ENCODE results near the gene TMEM165. TPM values are rescaled to one million over a fixed set of nuclear protein-coding genes. Genes with fewer than 3 reads are reported as not detected.
A peak's percentile ranks its signal among the peaks of the same experiment; 100 is the strongest.

Gene TMEM165, protein sequence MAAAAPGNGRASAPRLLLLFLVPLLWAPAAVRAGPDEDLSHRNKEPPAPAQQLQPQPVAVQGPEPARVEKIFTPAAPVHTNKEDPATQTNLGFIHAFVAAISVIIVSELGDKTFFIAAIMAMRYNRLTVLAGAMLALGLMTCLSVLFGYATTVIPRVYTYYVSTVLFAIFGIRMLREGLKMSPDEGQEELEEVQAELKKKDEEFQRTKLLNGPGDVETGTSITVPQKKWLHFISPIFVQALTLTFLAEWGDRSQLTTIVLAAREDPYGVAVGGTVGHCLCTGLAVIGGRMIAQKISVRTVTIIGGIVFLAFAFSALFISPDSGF
- total RNA-seq, result 110 and 113 TPM in 2 replicates
- 50.9 TPM for total RNA-seq (2013)
- 26.3 and 44.6 TPM in 2 replicates for polyA plus RNA-seq
- 51.8 and 56.4 TPM in 2 replicates for polyA minus RNA-seq

DNA sequence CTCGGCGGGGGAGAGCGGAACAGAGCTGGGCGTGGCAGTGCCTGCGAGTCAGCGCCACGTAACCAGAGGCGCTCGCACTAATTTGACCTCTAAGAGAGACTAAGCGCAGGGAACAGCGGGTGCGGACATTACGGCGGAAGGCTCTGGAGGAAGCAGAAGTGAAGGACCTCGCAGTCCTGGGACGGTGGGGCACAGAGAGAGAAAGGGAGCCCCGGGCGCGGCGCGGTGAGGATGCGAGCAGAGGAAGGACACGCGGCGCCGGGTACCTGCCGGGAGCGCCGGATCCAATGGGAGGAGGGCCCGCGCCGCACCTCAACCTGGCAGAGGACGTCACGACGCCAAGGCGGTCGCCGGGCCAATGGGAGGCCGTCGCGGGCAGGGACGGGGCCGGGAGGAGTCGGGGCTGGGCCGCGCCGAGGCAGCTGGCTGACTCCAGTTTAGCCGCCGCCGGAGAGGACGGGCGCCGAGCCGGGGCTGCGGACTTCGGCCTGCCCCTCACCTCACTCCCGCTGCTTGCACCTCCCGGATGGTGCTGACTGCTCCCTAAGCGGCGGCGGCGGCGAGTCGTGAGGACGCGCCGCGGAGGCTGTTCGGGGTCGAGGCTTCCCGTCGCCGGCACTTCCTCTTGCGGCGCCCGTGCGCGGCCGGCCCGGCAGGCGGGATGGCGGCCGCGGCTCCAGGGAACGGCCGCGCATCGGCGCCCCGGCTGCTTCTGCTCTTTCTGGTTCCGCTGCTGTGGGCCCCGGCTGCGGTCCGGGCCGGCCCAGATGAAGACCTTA is at the start of gene TMEM165:
Gene TMEM165 (plus strand): TSS at position 429 of the 779 bp plus-strand sequence. CDS start 233 bp downstream, at position 662.
- Histone ChIP-seq H3K9me3 (ENCODE audit: control extremely low read depth in 1 of 3, control insufficient read depth in 2 of 3, insufficient read depth in 1 of 3, low read length in 2 of 3) (no peaks in the 10 kb centered on the region), H4K20me1 (ENCODE audit: control insufficient read depth, insufficient read depth, low read length, poor library complexity, severe bottlenecking) (peaks cover 38% of the 10 kb centered on the region), H3K27ac (ENCODE audit: low read length in 2 of 2) (peak within 1 kb of the TSS; percentile 91 to 93), H3K4me3 (ENCODE audit: control extremely low read depth in 1 of 5, extremely low read depth in 1 of 5, insufficient read depth in 1 of 5, low read depth in 2 of 5, low read length in 4 of 5) (peak within 1 kb of the TSS; percentile 67 to 94 (median 77)), H2AFZ (ENCODE audit: insufficient read depth, low read depth, low read length, poor library complexity, severe bottlenecking) (peak within 1 kb of the TSS; percentile 77), H3K79me2 (ENCODE audit: control insufficient read depth, insufficient read depth, low read length) (peaks cover 44% of the 10 kb centered on the region), H3K36me3 (replicated peaks in 1 of 2; ENCODE audit: control extremely low read depth in 1 of 2, control insufficient read depth in 1 of 2, extremely low read depth in 1 of 2, insufficient read depth in 2 of 2, low read length in 1 of 2) (peaks cover 0 to 3% of the 10 kb centered on the region in 2 experiments), H3K27me3 (replicated peaks in 1 of 4; ENCODE audit: control extremely low read depth in 1 of 4, control insufficient read depth in 3 of 4, insufficient read depth in 4 of 4, low read length in 3 of 4) (no peaks in the 10 kb centered on the region), H3K4me1 (ENCODE audit: control insufficient read depth in 2 of 2, insufficient read depth in 2 of 2, low read length in 2 of 2) (peaks cover 28 to 33% of the 10 kb centered on the region in 2 donors), H3K4me2 (replicated peaks; ENCODE audit: low read depth, low read length, poor library complexity, severe bottlenecking) (peak within 1 kb of the TSS; percentile 87), H3K9ac (ENCODE audit: low read length) (peak within 1 kb of the TSS; percentile 76)
- ATAC-seq (ENCODE audit: low read depth), result peak; percentile 91
- CTCF ChIA-PET, result interaction anchor here (0.6 to 3.7 kb wide), 8 partner anchors 14 to 1582 kb away, joined by 3 to 29 read pairs (median 4); partner anchors contain the start of gene SRD5A3
- POLR2A ChIA-PET, result interaction anchor here (0.6 to 1.4 kb wide), 6 partner anchors 50 to 553 kb away, joined by 3 to 8 read pairs (median 5); partner anchors contain the start of genes CEP135, CLOCK and SRD5A3
- no peak for TF ChIP-seq EZH2 (IDR thresholded peaks at IDR 0.05; ENCODE audit: borderline replicate concordance, insufficient read depth, low read depth, low read length, poor library complexity, severe bottlenecking)
- no peak for TF ChIP-seq CTCF (IDR thresholded peaks at IDR 0.05)
- under 1% methylated on average over 95 of the region's 95 CpGs for WGBS (ENCODE audit: insufficient coverage)
- intact Hi-C loops (cut with micrococcal nuclease), result loop anchor here (1.0 to 10.0 kb wide), 10 partner anchors 14 to 1582 kb away; partner anchors contain the start of genes AASDH, CEP135, CHIC2 and CLOCK
- peak within 1 kb of the TSS; percentile 97 for H3K4me3 Mint-ChIP-seq
- peaks cover 39% of the 10 kb centered on the region for H3K4me1 Mint-ChIP-seq
- H3K27ac Mint-ChIP-seq, result peak within 1 kb of the TSS; percentile 97
- H3K27me3 Mint-ChIP-seq, result no peaks in the 10 kb centered on the region
- DNase-seq, result peak; percentile 94
- H3K9me3 Mint-ChIP-seq (ENCODE audit: insufficient read depth), result no peaks in the 10 kb centered on the region

All from B cell (primary cell).